ENCODE data around the gene CEP164.
"Not testable (repeated sequence)": the region's sequence is repeated elsewhere in the genome, so short reads cannot be mapped to it uniquely, and the experiment has no call there.

CEP164 gene

GRCh38 chr11:117399100-117399840 is 71.6 kb downstream of the CEP164 start:
- DNase-seq: not testable (repeated sequence)

DNA sequence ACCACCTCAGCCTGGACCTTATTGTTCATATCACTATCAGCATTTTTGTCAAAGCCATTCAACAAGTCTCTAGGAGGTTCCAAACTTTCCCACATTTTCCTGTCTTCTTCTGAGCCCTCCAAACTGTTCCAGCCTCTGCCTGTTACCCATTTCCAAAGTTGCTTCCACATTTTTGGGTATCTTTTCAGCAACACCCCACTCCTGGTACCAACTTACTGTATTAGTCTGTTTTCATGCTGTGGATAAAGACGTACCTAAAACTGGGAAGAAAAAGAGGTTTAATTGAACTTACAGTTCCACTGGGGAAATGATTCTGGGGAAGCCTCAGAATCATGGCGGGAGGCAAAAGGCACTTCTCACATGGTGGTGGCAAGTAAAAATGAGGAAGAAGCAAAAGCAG is 78.2 kb downstream of the CEP164 start:
- DNase-seq: not testable (repeated sequence)

- DNase-seq: no peak
Observed at GRCh38 chr11:117407016-117407415, 79.4 kb downstream of the CEP164 start.

GRCh38 chr11:117408356-117408755 is 80.7 kb downstream of the CEP164 start:
- no peak for DNase-seq

DNA sequence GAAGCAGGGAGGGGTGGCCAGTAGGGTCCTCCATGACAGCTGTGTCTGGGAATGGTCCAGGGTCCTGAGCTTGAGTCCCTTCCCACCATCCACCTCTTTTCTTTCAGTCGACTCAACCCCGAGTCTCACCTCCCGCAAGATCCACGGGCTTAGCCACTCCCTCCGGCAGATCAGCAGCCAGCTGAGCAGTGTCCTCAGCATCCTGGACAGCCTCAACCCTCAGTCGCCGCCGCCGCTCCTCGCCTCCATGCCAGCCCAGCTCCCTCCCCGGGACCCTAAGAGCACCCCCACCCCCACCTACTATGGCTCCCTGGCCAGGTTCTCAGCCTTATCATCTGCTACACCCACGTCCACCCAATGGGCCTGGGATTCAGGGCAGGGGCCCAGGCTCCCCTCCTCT is 81.9 kb downstream of the CEP164 start:
- DNase-seq: no peak

DNA sequence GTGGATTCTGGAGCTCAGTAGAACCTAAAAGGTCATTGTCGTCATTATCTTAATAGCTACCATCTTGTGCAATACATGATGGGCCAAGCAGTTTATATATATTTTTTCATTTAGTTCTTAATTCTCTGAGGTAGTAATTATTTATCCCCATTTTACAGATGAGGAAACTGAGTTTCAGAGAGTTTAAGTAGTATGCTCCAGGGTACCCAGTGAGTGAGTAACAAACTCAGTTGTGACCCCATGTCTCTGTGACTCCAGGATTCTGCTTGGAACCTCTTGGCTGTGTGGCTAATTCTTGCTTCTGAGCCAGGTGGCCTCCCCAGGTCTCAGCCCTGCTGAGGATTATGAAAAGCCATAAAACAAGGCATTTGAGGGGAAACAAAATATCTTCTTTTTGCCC is 82.6 kb downstream of the CEP164 start:
- no peak for DNase-seq

DNA sequence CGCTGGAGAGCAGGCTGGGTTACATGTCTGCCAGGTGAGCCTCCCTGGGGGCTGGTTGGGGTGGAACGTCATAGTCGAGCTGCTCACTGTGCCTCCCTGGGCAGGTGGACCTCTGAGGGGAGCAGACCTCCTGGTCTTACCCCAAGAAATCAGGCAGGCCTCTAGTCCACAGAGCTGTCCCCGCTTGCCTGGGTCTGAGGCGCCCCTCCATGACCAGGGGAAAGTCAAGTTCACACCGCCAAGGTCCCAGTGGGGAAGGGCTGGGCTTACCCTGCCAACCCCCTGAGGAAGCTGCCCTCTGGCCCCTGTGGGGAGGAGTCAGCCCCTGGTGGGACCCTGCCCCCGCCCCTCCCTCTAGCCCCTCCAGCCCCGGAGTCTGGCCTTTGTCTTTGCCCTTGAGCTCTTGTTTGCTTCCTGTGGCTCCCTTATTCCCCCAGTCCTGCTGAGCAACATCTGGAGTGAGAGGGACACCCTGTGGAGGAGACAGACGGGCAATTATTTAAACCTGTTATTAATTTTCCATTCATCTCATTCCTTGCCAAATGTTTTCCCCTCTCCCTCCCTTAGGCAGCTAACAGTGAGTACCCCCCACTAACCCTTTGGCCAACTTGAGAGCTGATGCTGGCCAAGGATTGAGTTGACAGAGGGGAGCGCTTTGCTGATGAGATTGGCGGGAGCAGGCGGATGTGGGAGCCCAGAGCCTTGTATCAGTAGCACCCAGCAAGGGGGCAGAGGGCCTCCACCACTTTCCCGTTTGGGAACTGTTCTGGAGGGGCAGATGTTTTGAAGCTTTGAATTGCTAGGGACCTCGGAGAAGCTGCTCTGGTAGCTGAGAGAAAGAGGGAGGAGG is 83.4 kb downstream of the CEP164 start:
- DNase-seq: no peak

DNA sequence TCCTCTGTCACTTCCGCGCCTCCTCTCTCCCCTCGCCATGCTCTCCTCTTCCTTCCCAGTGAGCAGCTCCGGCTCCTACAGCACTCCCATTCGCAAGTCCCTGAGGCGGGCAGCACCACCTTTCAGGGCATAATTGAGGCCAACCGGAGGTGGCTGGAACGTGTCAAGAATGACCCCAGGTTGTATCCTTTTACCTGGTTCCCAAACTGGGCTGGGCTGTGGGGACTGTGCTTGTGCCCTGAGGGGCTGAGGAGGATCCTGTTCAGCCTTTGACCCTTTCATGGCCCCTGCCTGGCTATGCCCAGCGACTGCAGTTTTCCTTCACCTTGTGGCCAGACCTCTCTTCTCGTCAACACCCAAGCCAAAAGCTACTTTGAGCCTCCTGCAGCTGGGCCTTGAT is 84.1 kb downstream of the CEP164 start:
- DNase-seq: no peak

GRCh38 chr11:117412176-117412575 is 84.5 kb downstream of the CEP164 start:
- DNase-seq: no peak

- no peak for DNase-seq
Observed at GRCh38 chr11:117412653-117413275, 85.1 kb downstream of the CEP164 start.

- DNase-seq: no peak
Observed at GRCh38 chr11:117413616-117414015, 86.0 kb downstream of the CEP164 start.

DNA sequence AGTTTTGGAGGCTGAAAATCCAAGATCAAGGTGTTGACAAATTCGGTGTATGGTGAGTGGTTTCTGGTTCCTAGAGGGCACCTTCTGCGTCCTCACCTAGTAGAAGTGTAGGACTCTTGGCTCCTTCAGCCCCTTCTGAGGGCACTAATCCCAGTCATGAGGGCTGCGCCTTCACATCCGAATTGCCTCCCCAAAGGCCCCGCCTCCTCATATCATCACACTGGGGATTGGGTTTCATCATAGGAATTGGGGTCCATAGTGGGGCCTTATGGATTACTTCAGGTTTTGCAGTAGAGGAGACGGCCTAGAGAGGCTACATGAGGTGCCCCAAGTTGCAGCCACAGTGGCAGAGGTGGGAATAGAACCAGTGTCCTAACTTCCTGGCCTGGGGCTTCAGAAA is 87.1 kb downstream of the CEP164 start:
- DNase-seq: no peak

DNA sequence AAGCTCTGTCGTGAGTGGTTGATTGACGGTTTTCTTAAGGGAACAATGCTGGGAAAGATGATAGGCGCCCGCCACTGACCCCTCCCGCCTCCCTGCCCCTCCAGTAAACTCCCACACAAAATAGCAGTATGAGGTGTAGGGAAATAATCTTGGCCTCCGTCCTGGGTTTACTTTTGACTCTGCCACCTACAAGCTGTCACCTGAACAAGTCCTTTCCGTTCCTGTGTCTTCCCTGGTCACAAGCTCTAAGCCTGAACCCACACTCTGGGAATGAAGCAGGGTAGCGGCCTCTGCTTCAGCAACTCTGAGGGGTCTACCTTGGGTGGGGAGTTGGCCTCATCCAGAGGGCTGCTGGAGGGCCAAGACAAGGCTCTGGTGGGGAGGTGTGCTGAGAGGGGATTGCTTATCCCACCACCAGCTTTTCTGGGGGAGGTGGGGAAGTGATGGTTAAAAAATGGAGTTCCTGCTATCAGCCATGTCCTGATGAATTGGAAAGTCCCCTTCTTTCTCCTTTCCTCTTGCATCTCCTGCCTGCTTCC is 87.8 kb downstream of the CEP164 start:
- DNase-seq: no peak

GRCh38 chr11:117417342-117417741 is 89.7 kb downstream of the CEP164 start:
- no peak for DNase-seq

GRCh38 chr11:117417856-117418255 is 90.2 kb downstream of the CEP164 start:
- no peak for DNase-seq

DNA sequence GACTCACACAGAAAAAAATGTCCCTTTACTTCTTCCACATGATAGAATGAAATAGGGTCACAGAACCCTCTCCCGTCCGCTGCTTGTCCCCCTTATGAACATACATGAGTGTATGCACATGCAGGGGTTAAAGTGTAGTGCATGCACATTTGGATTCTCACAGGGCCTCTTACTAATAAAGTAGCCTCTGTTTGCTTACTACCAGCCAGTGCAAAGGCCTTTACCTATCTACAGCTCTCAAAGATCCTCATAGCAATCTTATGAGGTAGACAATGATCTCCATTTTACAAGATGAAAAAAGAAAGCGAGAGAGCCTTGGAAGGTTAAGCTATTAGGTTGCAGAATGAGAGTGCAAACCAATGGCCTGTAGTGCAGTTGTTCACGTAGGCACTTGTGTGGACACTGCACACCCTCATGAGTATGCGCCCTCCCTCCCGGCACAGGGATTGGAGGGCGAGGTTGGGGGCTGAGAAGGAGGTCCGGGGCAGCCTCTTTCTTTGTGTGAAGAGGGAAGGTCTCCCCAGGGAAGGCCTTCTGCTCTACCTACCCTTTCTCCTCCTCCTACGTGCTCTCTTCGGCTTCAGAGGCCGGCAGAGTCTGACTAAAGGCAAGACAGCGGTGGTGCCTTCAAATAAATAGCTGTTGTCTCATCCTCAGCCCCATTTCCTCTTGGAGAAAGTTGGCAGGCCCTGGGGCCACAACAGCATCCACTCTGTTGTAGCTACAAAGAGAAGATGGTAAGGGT is 91.3 kb downstream of the CEP164 start:
- no peak for DNase-seq

DNA sequence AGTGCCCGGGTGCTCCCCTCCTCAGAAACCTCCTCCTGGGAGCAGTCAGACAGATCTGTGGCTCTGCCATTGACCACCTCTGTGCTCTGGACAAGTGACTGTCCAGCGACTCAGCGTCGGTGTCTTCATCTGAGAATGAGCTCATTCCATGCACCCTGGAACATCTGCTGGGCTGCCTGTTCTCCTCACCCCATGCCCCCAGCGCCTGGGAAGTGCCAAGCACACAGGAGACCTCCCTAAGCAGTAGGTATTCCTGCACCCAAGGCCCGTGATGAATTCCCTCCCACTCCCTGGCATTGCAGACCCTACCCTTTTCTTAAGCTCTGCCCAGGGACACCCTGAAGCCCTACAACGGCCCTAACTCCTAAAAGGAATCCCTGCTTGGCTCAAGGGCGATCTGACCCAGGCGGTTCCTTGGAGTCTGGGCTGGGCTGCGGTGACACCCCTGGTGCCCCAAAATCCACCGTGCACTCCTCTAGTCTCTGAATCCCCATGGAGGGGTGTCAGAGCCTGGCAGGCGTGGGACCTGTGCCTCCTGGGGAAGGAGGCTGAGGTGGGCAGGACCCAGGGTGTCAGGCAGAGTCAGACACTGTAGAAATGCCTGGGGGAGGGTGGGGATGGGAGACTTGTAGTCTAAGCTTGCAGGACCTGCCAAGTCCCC is 92.0 kb downstream of the CEP164 start:
- DNase-seq: no peak

- DNase-seq: no peak
Observed at GRCh38 chr11:117420143-117420485, 92.5 kb downstream of the CEP164 start.

- DNase-seq: no peak
Observed at GRCh38 chr11:117420598-117420997, 92.9 kb downstream of the CEP164 start.

GRCh38 chr11:117421041-117421440 is 93.4 kb downstream of the CEP164 start:
- DNase-seq: no peak

DNA sequence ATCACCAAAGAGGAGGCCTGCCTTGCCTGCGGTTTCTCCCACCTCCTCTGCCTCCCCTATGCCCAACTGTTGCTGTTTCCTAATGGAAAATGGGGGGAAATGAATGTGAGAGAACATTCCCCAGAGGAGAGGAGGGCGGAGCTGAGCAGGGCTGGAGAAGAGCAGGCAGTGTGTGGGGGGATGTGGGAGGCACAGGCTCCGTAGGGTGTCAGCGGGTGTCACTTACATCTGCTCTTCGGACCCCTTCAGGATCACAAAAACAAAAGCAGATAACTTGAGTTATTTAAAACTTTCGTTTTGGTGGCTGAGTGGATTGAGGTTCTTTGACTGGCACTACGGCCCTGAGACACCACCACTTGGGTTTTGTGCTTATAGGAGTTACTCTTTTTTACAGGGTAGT is 93.8 kb downstream of the CEP164 start:
- DNase-seq: no peak

DNA sequence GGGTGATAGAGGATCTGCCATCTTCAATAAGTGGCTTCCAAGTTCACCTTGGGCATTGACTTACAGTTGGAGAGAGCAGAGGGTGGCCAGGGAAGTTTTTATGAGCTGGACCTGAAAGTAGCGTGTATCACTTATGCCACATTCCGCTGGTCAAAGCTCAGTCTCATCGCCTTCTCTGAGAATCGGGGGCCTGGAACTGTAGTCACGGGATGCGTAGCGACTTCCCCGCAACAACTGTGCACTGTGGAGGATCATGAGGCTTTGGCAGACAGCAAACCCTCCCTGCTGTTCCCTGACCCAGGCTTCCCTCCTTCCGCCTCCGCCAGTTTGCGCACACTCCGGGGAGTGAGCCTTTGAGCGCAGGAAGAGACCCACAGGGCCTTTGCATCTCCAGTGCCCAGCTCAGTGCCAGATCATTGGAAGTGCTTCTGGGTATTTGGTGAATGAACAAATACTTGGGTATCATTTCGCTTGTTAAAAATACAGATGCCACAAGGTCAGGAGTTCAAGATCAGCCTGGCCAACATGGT is 95.5 kb downstream of the CEP164 start:
- DNase-seq: no peak

Measured in DMS79 (cell line).